HG03558 (cell line): Measurements from ENCODE around the gene PRIM1.
"Not testable (repeated sequence)": the region's sequence is repeated elsewhere in the genome, so short reads cannot be mapped to it uniquely, and the experiment has no call there.

Source experiments
- ATAC-seq: cut with Tn5 transposase; IDR thresholded peaks from one replicate; pipeline ENCODE4 v1.9.1; 2021; ENCODE audit warnings: moderate number of reproducible peaks; ENCODE audit not compliant: unreplicated experiment; ENCODE audit errors: extremely low read depth

PRIM1 gene

GRCh38 chr12:56721216-56721615 lies 30.9 kb downstream of the PRIM1 start:
- ATAC-seq: no peak

- no peak for ATAC-seq
Measured at GRCh38 chr12:56720731-56721151, 31.4 kb downstream of the PRIM1 start.

- no peak for ATAC-seq
Measured at GRCh38 chr12:56719056-56719455, 33.1 kb downstream of the PRIM1 start.

GRCh38 chr12:56718636-56719035 lies 33.5 kb downstream of the PRIM1 start:
- no peak for ATAC-seq

GRCh38 chr12:56718149-56718548 lies 34.0 kb downstream of the PRIM1 start:
- no peak for ATAC-seq

GRCh38 chr12:56716933-56717880 lies 34.9 kb downstream of the PRIM1 start:
- no peak for ATAC-seq

GRCh38 chr12:56716458-56716857 lies 35.7 kb downstream of the PRIM1 start:
- ATAC-seq: no peak

GRCh38 chr12:56715798-56716197 lies 36.3 kb downstream of the PRIM1 start:
- no peak for ATAC-seq

- no peak for ATAC-seq
Measured at GRCh38 chr12:56714431-56714929, 37.6 kb downstream of the PRIM1 start.

- no peak for ATAC-seq
Measured at GRCh38 chr12:56713345-56713744, 38.8 kb downstream of the PRIM1 start.

- ATAC-seq: no peak
Measured at GRCh38 chr12:56709759-56710376, 42.3 kb downstream of the PRIM1 start.

- ATAC-seq: not testable (repeated sequence)
Measured at GRCh38 chr12:56704522-56704921, 47.6 kb downstream of the PRIM1 start.

- no peak for ATAC-seq
Measured at GRCh38 chr12:56699020-56699661, 53.0 kb downstream of the PRIM1 start.

- no peak for ATAC-seq
Measured at GRCh38 chr12:56695327-56696101, 56.6 kb downstream of the PRIM1 start.

GRCh38 chr12:56694161-56694560 lies 58.0 kb downstream of the PRIM1 start:
- ATAC-seq: no peak

- peak; percentile 2 for ATAC-seq
Measured at GRCh38 chr12:56688846-56689109, 63.3 kb downstream of the PRIM1 start.

- ATAC-seq: peak; percentile 37
Measured at GRCh38 chr12:56688129-56688845, 63.8 kb downstream of the PRIM1 start, which contains the start of gene PTGES3. Gene PTGES3 (minus strand): TSS chr12:56688284. CDS start chr12:56687999, 285 bp downstream.

- ATAC-seq: no peak
Measured at GRCh38 chr12:56687223-56688128, 64.6 kb downstream of the PRIM1 start.
